GM19372 (cell line): ENCODE data around the gene NNAT.

Experiments used
- ATAC-seq: cut with Tn5 transposase; IDR thresholded peaks from one replicate; pipeline ENCODE4 v1.9.1; 2021; ENCODE audit warnings: mild to moderate bottlenecking, low read depth, moderate library complexity; ENCODE audit not compliant: unreplicated experiment

Gene NNAT

GRCh38 chr20:37523012-37523391 lies 2.0 kb downstream of the NNAT start:
- no peak for ATAC-seq

GRCh38 chr20:37523911-37524700 lies 3.1 kb downstream of the NNAT start:
- no peak for ATAC-seq

- ATAC-seq: no peak
These were observed 4.0 kb downstream of the NNAT start for GRCh38 chr20:37524859-37525708.

- ATAC-seq: no peak
These were observed 4.8 kb downstream of the NNAT start for GRCh38 chr20:37525810-37526209.

GRCh38 chr20:37526238-37526838 lies 5.3 kb downstream of the NNAT start:
- ATAC-seq: no peak

- ATAC-seq: no peak
These were observed 6.0 kb downstream of the NNAT start for GRCh38 chr20:37526839-37527637.

- ATAC-seq: peak; percentile 66
These were observed 6.8 kb downstream of the NNAT start, which contains the start of gene BLCAP for GRCh38 chr20:37527638-37528445. BLCAP (minus strand) TSS chr20:37527876; CDS start chr20:37519174, 8,702 bp downstream.

GRCh38 chr20:37528446-37529213 lies 7.6 kb downstream of the NNAT start:
- ATAC-seq: no peak

GRCh38 chr20:37529214-37529967 lies 8.3 kb downstream of the NNAT start:
- ATAC-seq: no peak

GRCh38 chr20:37529968-37530600 lies 9.0 kb downstream of the NNAT start:
- ATAC-seq: no peak

GRCh38 chr20:37530696-37531095 lies 9.6 kb downstream of the NNAT start:
- no peak for ATAC-seq

- no peak for ATAC-seq
These were observed 10.8 kb downstream of the NNAT start for GRCh38 chr20:37531856-37532255.

- no peak for ATAC-seq
These were observed 12.2 kb downstream of the NNAT start for GRCh38 chr20:37533154-37533715.

GRCh38 chr20:37534401-37535157 lies 13.5 kb downstream of the NNAT start:
- no peak for ATAC-seq

GRCh38 chr20:37535443-37536132 lies 14.5 kb downstream of the NNAT start:
- ATAC-seq: no peak

GRCh38 chr20:37537505-37537904 lies 16.5 kb downstream of the NNAT start:
- no peak for ATAC-seq
